Activated naive CD8-positive, alpha-beta T cell treated with anti-CD3 and anti-CD28 coated beads, Interleukin-2, amount 10 ng/mL, durations not matched to agents 7 days and 5 days (primary cell): Measurements from ENCODE around the gene ZCCHC24. TPM values are rescaled to one million over a fixed set of nuclear protein-coding genes. Genes with fewer than 3 reads are reported as not detected.

Experiments used
- ATAC-seq: fragments of 150-1000 bp; cut with Tn5 transposase; one replicate; pipeline ENCODE4 v1.10.0; 2021; ENCODE audit warnings: low read depth, moderate library complexity
- POLR2A ChIA-PET: fragments of 350-600 bp; sonication (Branson Sonifier 250); formaldehyde crosslinking; loops from one replicate; lab custom pipeline; 2021; ENCODE audit warnings: antibody characterized with exemption; lab: Charles Lee
- DNase-seq: peaks from one replicate; pipeline ENCODE4 v3.0.0; 2021
- H3K27ac Mint-ChIP-seq: one replicate; pipeline ENCODE4 v1.8.0; 2022; ENCODE audit warnings: mild to moderate bottlenecking, mixed read lengths
- H3K27me3 Mint-ChIP-seq: one replicate; pipeline ENCODE4 v1.8.0; 2022; ENCODE audit warnings: mild to moderate bottlenecking, moderate library complexity, mixed read lengths
- H3K36me3 Mint-ChIP-seq: one replicate; pipeline ENCODE4 v1.8.0; 2021; ENCODE audit warnings: mild to moderate bottlenecking, mixed read lengths
- H3K4me1 Mint-ChIP-seq: one replicate; pipeline ENCODE4 v1.8.0; 2021; ENCODE audit warnings: mixed read lengths
- H3K4me3 Mint-ChIP-seq: one replicate; pipeline ENCODE4 v1.8.0; 2022; ENCODE audit warnings: mild to moderate bottlenecking, moderate library complexity, mixed read lengths
- H3K9me3 Mint-ChIP-seq: one replicate; pipeline ENCODE4 v1.8.0; 2021; ENCODE audit warnings: mixed read lengths
- total RNA-seq, 2 experiments: library from RNA; stranded (reverse); gene quantifications; one replicate each; pipeline ENCODE4 v1.2.3, GENCODE V29; 2021

The ZCCHC24 gene
- total RNA-seq, 2 experiments from 2014 or later: 2.4 to 3.2 TPM

- Mint-ChIP-seq H3K27me3 (no peaks in the 10 kb centered on the region), H3K4me3 (peak overlapping the region; percentile 91), H3K9me3 (no peaks in the 10 kb centered on the region), H3K36me3 (peaks cover 44% of the 10 kb centered on the region), H3K27ac (no peak overlapping the region), H3K4me1 (peaks cover 48% of the 10 kb centered on the region)
- no peak for DNase-seq
- POLR2A ChIA-PET: interaction anchor here (0.5 to 5.9 kb wide), 2 partner anchors 13 to 30 kb away, joined by 3 to 108 read pairs; no protein-coding TSS in a partner anchor
- ATAC-seq: no peak
Observed at GRCh38 chr10:79349766-79350406, 95.5 kb downstream of the ZCCHC24 start.

GRCh38 chr10:79349072-79349491, 96.3 kb downstream of the ZCCHC24 start:
- peak overlapping the region; percentile 91 for H3K4me3 Mint-ChIP-seq
- ATAC-seq: no peak
- DNase-seq: no peak
- POLR2A ChIA-PET: interaction anchor here (0.5 to 5.9 kb wide), 4 partner anchors 15 to 107 kb away, joined by 4 to 108 read pairs (median 8); partner anchors contain the start of gene ZCCHC24
- no peaks in the 10 kb centered on the region for H3K27me3 Mint-ChIP-seq
- H3K4me1 Mint-ChIP-seq: peaks cover 41% of the 10 kb centered on the region
- H3K36me3 Mint-ChIP-seq: peaks cover 36% of the 10 kb centered on the region
- H3K27ac Mint-ChIP-seq: peak overlapping the region; percentile 89
- H3K9me3 Mint-ChIP-seq: no peaks in the 10 kb centered on the region

GRCh38 chr10:79348640-79348988, 96.8 kb downstream of the ZCCHC24 start:
- Mint-ChIP-seq H3K27ac (peak overlapping the region; percentile 89), H3K4me3 (peak overlapping the region; percentile 91), H3K36me3 (peaks cover 31% of the 10 kb centered on the region), H3K9me3 (no peaks in the 10 kb centered on the region), H3K27me3 (no peaks in the 10 kb centered on the region), H3K4me1 (peaks cover 38% of the 10 kb centered on the region)
- DNase-seq (no peak), ATAC-seq (no peak)
- POLR2A ChIA-PET: interaction anchor here (0.5 to 5.9 kb wide), 5 partner anchors 14 to 107 kb away, joined by 3 to 108 read pairs (median 5); partner anchors contain the start of gene ZCCHC24

GRCh38 chr10:79347894-79348639, 97.4 kb downstream of the ZCCHC24 start:
- no peaks in the 10 kb centered on the region for H3K27me3 Mint-ChIP-seq
- DNase-seq (peak; percentile 82), ATAC-seq (peak; percentile 60)
- peak overlapping the region; percentile 91 for H3K4me3 Mint-ChIP-seq
- peaks cover 25% of the 10 kb centered on the region for H3K36me3 Mint-ChIP-seq
- peak overlapping the region; percentile 89 for H3K27ac Mint-ChIP-seq
- H3K9me3 Mint-ChIP-seq: no peaks in the 10 kb centered on the region
- H3K4me1 Mint-ChIP-seq: peaks cover 35% of the 10 kb centered on the region
- POLR2A ChIA-PET: interaction anchor here (1.0 to 5.9 kb wide), 6 partner anchors 10 to 103 kb away, joined by 3 to 108 read pairs (median 6); partner anchors contain the start of gene ZCCHC24

GRCh38 chr10:79347226-79347893, 98.1 kb downstream of the ZCCHC24 start, which contains the start of gene PPIF:
Gene PPIF, plus strand, starts transcription at chr10:79347469. Its CDS starts 80 bp downstream, at chr10:79347549.
- POLR2A ChIA-PET: interaction anchor here (1.0 to 5.9 kb wide), 5 partner anchors 10 to 98 kb away, joined by 5 to 108 read pairs (median 6); partner anchors contain the start of gene ZCCHC24
- peaks cover 34% of the 10 kb centered on the region for H3K4me1 Mint-ChIP-seq
- no peaks in the 10 kb centered on the region for H3K9me3 Mint-ChIP-seq

GRCh38 chr10:79346388-79347225, 98.8 kb downstream of the ZCCHC24 start:
- peaks cover 19% of the 10 kb centered on the region for H3K36me3 Mint-ChIP-seq
- peak overlapping the region; percentile 91 for H3K4me3 Mint-ChIP-seq
- ATAC-seq: peak; percentile 21
- H3K27me3 Mint-ChIP-seq: peaks cover 1% of the 10 kb centered on the region
- peak overlapping the region; percentile 64 for H3K27ac Mint-ChIP-seq
- H3K4me1 Mint-ChIP-seq: peaks cover 31% of the 10 kb centered on the region
- POLR2A ChIA-PET: interaction anchor here (1.2 to 5.9 kb wide), 2 partner anchors 26 to 102 kb away, joined by 3 to 108 read pairs; no protein-coding TSS in a partner anchor
- H3K9me3 Mint-ChIP-seq: no peaks in the 10 kb centered on the region
- DNase-seq: peak; percentile 45

More at GRCh38 chr10:79347226-79347893, 98.1 kb downstream of the ZCCHC24 start, which contains the start of gene PPIF:
- Mint-ChIP-seq H3K27ac (peak within 1 kb of the TSS; percentile 89), H3K4me3 (peak within 1 kb of the TSS; percentile 91), H3K27me3 (peaks cover 1% of the 10 kb centered on the region), H3K36me3 (peaks cover 23% of the 10 kb centered on the region)
- ATAC-seq: peak; percentile 86
- DNase-seq: peak; percentile 96

GRCh38 chr10:79346012-79346340, 99.4 kb downstream of the ZCCHC24 start:
- ATAC-seq: no peak
- no peak overlapping the region for H3K27ac Mint-ChIP-seq
- H3K4me1 Mint-ChIP-seq: peaks cover 31% of the 10 kb centered on the region
- H3K9me3 Mint-ChIP-seq: no peaks in the 10 kb centered on the region
- H3K36me3 Mint-ChIP-seq: peaks cover 18% of the 10 kb centered on the region
- no peak overlapping the region for H3K4me3 Mint-ChIP-seq
- POLR2A ChIA-PET: interaction anchor here (1.0 to 5.9 kb wide), 3 partner anchors 11 to 101 kb away, joined by 3 to 108 read pairs (median 3); no protein-coding TSS in a partner anchor
- DNase-seq: peak; percentile 21
- H3K27me3 Mint-ChIP-seq: peaks cover 1% of the 10 kb centered on the region

- peak; percentile 27 for DNase-seq
- no peaks in the 10 kb centered on the region for H3K9me3 Mint-ChIP-seq
- H3K36me3 Mint-ChIP-seq: peaks cover 18% of the 10 kb centered on the region
- no peak for ATAC-seq
- H3K4me1 Mint-ChIP-seq: peaks cover 30% of the 10 kb centered on the region
- no peak overlapping the region for H3K4me3 Mint-ChIP-seq
- POLR2A ChIA-PET: interaction anchor here (1.0 to 5.9 kb wide), 4 partner anchors 11 to 101 kb away, joined by 3 to 108 read pairs (median 4); no protein-coding TSS in a partner anchor
- H3K27me3 Mint-ChIP-seq: peaks cover 1% of the 10 kb centered on the region
- no peak overlapping the region for H3K27ac Mint-ChIP-seq
Observed at GRCh38 chr10:79345241-79346011, 100.0 kb downstream of the ZCCHC24 start.

- DNase-seq: peak; percentile 14
- H3K27me3 Mint-ChIP-seq: peaks cover 1% of the 10 kb centered on the region
- ATAC-seq: no peak
Observed at GRCh38 chr10:79344502-79345195, 100.8 kb downstream of the ZCCHC24 start.

GRCh38 chr10:79342811-79343561, 102.4 kb downstream of the ZCCHC24 start:
- no peak overlapping the region for H3K4me3 Mint-ChIP-seq
- peaks cover 1% of the 10 kb centered on the region for H3K27me3 Mint-ChIP-seq
- POLR2A ChIA-PET: interaction anchor here (0.5 to 2.1 kb wide), 3 partner anchors 15 to 19 kb away, joined by 3 to 7 read pairs (median 3); no protein-coding TSS in a partner anchor
- H3K9me3 Mint-ChIP-seq: no peaks in the 10 kb centered on the region
- no peak for ATAC-seq
- peaks cover 12% of the 10 kb centered on the region for H3K4me1 Mint-ChIP-seq
- H3K36me3 Mint-ChIP-seq: no peaks in the 10 kb centered on the region
- H3K27ac Mint-ChIP-seq: no peak overlapping the region
- DNase-seq: peak; percentile 11

More at GRCh38 chr10:79344502-79345195, 100.8 kb downstream of the ZCCHC24 start:
- Mint-ChIP-seq H3K9me3 (no peaks in the 10 kb centered on the region), H3K4me3 (no peak overlapping the region), H3K36me3 (peaks cover 12% of the 10 kb centered on the region), H3K27ac (no peak overlapping the region), H3K4me1 (peaks cover 22% of the 10 kb centered on the region)
- POLR2A ChIA-PET: interaction anchor here (1.4 to 5.9 kb wide), 2 partner anchors 13 to 24 kb away, joined by 4 to 108 read pairs; no protein-coding TSS in a partner anchor
